ENCODE data around the gene PDCD1LG2.
"Not testable (repeated sequence)": the region's sequence is repeated elsewhere in the genome, so short reads cannot be mapped to it uniquely, and the experiment has no call there.

The PDCD1LG2 gene

GRCh38 chr9:5494765-5495164 is 15.6 kb upstream of the PDCD1LG2 start:
- DNase-seq, result not testable (repeated sequence)

DNA sequence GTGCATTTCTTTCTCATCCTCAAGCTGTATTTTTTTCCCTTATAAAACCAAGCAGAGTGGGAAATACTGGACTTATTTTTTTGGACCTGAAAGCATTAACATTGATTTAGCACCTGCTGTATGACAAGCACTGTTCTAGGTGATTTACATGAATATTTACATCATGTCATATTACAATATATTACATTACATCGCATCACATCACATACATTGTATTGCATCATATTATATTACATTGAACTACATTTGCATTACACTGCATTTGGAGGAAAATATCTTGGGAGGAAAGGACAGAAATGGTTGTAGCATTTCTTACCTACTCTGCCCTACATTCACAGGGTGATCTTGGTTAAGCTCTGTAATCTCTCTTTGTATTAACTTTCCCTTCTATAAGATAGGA is 11.2 kb upstream of the PDCD1LG2 start:
- no peak for DNase-seq

DNA sequence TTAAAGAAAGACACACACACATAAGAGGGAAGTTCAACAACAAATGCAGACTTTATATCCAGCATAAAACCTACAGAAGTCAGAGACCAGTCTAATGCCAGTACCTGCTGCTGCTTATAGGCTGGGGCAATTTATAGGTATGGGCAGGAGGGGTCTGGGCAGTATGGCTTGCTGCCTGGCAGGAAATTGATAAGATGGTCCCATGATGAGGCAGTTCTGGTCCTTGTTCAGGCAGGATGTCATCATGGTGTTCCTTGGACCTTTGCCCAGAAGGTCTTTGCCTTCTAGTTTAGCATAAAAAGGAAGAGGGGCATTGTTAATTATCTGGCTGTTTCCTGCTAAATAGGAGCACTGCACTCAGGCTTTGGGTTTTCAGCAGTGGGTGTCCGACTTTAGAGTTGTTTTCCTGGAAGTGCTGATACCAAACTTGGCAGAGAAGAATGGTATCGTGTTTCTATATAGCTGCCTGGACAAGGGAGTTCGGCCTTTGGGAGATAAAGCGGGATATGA is 10.4 kb upstream of the PDCD1LG2 start:
- DNase-seq, result no peak

- DNase-seq, result no peak
Observed at GRCh38 chr9:5500441-5501235, 9.7 kb upstream of the PDCD1LG2 start.

- no peak for DNase-seq
Observed at GRCh38 chr9:5502553-5502952, 7.8 kb upstream of the PDCD1LG2 start.

DNA sequence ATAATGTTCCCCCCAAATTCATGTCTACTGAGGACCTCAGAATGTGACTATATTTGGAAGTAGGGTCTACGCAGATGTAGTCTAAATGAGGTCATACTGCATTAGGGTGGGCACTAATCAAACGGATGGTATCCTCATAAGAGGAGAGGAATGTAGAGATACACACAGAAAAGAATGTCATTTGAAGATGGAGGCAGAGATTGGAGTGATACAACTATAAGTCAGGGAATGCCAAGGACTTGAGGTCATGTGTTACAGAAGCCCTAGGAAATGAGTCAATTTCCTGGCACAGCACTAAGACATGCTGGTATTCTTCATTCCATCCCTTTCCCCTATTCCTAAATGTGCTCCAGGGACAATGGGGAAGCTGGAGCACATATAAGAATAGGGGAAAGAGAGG is 758 bp upstream of the PDCD1LG2 start:
- no peak for DNase-seq

DNA sequence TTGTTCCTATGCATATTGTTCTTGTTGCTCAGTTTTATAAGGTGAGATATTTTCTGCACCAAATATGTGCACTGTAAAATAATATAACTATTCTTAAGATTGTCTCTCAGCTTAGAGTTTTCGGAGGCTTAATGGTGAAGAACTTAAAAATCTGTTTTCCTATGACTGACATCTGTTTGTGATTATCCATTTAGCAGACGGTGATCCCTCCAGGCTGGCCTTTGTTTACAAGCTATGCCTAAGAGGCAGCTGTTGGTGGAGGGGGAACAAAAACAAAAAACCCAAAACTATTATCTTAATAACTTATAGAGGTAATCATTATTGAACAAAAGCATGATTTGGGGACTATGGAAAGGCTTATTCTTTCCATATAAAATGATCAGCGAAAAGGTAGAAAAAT is 658 bp downstream of the PDCD1LG2 start:
- DNase-seq, result no peak

- DNase-seq, result no peak
Observed at GRCh38 chr9:5511476-5511875, 1.1 kb downstream of the PDCD1LG2 start.

GRCh38 chr9:5511935-5512580 is 1.7 kb downstream of the PDCD1LG2 start:
- DNase-seq, result no peak

GRCh38 chr9:5512658-5513452 is 2.5 kb downstream of the PDCD1LG2 start:
- DNase-seq, result no peak

GRCh38 chr9:5513966-5514616 is 3.8 kb downstream of the PDCD1LG2 start:
- no peak for DNase-seq

GRCh38 chr9:5514617-5515260 is 4.4 kb downstream of the PDCD1LG2 start:
- DNase-seq, result no peak

GRCh38 chr9:5515261-5515650 is 4.9 kb downstream of the PDCD1LG2 start:
- DNase-seq, result no peak

GRCh38 chr9:5516453-5517220 is 6.3 kb downstream of the PDCD1LG2 start:
- DNase-seq, result no peak

DNA sequence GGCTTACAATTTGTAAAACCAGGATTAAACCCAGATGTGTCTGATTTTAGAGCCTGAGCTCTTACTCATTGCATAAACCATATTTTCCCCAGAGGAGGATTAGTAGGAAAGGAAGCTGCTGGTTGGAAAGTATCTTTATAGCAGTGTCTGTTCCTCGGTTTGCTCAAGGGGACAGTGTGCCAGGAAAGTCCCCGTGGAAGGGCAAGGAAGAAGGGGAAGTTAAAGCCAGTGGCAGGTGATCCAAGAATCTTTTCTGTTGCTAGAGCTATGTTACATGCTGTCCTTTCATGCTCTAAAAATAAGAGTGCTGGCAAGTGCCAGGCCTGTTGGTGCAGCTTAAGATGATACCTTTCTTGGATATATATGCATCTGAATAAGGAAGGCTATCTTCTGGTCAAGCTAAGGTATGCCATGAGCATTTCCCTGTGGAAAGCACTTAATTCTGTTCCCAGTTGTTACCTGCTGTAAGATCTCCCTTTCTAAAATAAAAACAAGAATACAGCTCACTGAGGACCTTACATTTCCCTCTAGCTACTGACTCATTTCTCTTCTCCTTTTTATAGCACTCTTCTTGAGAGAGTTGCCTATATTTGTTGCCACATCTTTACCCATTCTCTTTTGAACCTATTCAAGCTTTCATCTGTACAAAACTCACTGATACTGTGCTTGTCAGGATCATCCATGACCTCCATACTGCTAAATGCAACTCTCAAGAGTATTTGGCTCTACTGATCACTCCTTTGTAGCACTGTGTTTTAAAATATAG is 8.0 kb downstream of the PDCD1LG2 start:
- DNase-seq, result no peak

DNA sequence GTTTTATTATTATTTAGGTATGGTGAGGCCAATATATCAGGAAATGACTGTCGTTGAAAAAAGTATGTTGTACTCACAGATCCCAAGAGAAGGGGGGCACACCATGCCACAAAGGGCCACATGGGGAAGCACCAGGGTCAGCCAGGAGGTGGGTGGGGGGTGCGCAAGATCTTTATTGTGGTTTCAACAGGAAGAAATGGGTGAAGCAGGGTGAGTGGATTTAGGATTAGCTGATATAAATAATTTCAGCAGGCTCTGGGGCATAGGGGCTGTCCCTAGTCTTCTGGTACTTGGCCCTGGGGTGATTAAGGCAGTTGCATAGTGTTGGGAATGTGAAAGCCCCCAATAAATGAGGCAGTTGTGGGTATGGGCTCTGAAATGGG is 8.6 kb downstream of the PDCD1LG2 start:
- DNase-seq, result no peak

- DNase-seq, result no peak
Observed at GRCh38 chr9:5524090-5524489, 13.8 kb downstream of the PDCD1LG2 start.

- no peak for DNase-seq
Observed at GRCh38 chr9:5529683-5530221, 19.4 kb downstream of the PDCD1LG2 start.

DNA sequence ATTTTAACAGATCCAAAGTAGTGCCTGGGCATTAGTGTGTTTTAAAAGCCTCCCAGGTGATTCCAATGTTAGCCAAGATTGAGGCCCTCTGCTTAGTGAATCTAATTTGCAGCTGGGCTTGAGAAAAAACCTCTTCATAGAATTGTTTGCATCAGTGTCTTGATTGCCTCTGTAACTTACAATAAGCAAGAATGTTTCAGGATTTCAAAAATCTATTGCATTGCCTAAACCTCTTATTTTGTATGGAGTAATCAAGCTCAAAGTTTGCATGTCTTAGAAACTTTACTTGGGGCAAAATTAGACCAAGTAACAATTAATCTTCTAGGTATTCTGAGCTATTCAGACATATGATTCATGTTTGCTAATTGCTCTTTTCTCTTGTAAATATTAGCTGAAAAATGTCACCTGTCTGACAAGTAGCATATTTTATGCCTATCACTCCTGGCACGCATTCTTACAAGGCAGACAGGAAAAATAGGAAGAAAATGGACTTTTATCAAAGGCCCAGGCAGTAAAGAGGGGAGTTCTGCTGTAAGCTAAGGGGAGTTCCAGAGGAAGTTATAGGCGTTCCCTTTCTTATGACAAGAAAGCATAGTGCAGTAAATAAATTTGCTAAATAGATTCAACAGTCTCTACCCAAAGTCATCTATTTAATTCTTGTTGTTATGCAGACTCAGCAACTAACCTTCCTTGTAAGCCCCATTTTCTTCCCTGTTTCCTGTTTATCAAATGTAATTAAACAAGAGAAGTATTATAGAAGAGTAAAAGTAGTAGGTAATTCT is 21.0 kb downstream of the PDCD1LG2 start:
- DNase-seq, result no peak

- no peak for DNase-seq
Observed at GRCh38 chr9:5532306-5532705, 22.0 kb downstream of the PDCD1LG2 start.

Measured in CD4-positive, alpha-beta T cell treated with Interleukin-17A for 4 hours (primary cell).